OCI-LY3 (cell line): ENCODE data around the gene MOB3B.

ENCODE experiments used
- EZH2phosphoT487 ChIP-seq: fragments of 200-600 bp; shearing (Covaris generic); IDR thresholded peaks from 2 replicates; pipeline ENCODE4 v1.6.1; 2018; ENCODE audit warnings: antibody characterized with exemption, mixed run types, low read depth
- TF ChIP-seq, protein P1 (sequence below): fragments of 200-600, 300-600 bp; sonication (generic); IDR thresholded peaks from 2 replicates; pipeline ENCODE4 v1.5.1; 2014; ENCODE audit warnings: antibody characterized with exemption, low read length, low read depth

DNA sequence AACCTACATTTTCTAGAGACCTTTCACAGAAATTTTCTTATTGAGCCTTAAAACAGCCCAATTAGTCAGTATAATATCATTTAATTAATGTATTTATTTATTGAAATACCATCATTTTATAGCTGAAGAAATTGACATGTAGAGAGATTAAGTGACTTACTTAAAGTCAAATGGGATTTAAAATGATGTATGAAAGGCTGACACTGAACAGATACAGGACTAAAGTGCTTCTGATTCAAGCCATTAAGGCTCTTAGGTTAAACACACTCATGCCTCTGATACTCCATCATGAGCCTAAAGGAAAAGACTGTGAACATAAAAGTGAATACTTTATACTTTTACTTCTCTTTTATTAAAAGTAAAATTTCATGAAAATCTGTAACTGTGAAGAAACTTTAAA is 30.8 kb upstream of the MOB3B start:
- TF ChIP-seq, protein P1, sequence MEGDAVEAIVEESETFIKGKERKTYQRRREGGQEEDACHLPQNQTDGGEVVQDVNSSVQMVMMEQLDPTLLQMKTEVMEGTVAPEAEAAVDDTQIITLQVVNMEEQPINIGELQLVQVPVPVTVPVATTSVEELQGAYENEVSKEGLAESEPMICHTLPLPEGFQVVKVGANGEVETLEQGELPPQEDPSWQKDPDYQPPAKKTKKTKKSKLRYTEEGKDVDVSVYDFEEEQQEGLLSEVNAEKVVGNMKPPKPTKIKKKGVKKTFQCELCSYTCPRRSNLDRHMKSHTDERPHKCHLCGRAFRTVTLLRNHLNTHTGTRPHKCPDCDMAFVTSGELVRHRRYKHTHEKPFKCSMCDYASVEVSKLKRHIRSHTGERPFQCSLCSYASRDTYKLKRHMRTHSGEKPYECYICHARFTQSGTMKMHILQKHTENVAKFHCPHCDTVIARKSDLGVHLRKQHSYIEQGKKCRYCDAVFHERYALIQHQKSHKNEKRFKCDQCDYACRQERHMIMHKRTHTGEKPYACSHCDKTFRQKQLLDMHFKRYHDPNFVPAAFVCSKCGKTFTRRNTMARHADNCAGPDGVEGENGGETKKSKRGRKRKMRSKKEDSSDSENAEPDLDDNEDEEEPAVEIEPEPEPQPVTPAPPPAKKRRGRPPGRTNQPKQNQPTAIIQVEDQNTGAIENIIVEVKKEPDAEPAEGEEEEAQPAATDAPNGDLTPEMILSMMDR = no peak
- TF ChIP-seq EZH2phosphoT487 = no peak
